Measurements from ENCODE around the gene NREP. TPM values are rescaled to one million over a fixed set of nuclear protein-coding genes. Genes with fewer than 3 reads are reported as not detected.

The NREP gene
- total and polyA plus RNA-seq, 5 donors, result 14.9 to 35.8 (median 31.4) TPM

Other genes with a start within 250 kb of the NREP start
- gene STARD4, start 244.7 kb downstream of the NREP start, total RNA-seq, result 10 to 100 TPM; 14.6 to 32.3 (median 19.8) TPM
- gene STARD4, start 244.7 kb downstream of the NREP start, polyA plus RNA-seq, result 12.1 TPM

Measured in right cardiac atrium (tissue), 5 donors.